HCT116 (cell line): ENCODE results near the gene PANK4. TPM values are rescaled to one million over a fixed set of nuclear protein-coding genes. Genes with fewer than 3 reads are reported as not detected.

Source experiments
- ATAC-seq: fragments of 200-7000 bp; cut with Tn5 transposase; 2 replicates; pipeline ENCODE4 v1.9.1; 2020; ENCODE audit warnings: mild to moderate bottlenecking, moderate library complexity
- BruUV-seq: library from RNA; stranded (reverse); fragments of 400-500 nt; replicated peaks from 2 replicates; lab custom pipeline; 2021; lab: Mats Ljungman, UMichigan
- CTCF ChIA-PET: fragments of 300-600 bp; sonication (Branson Sonifier 250); formaldehyde crosslinking; loops from one replicate; lab custom pipeline; 2021; ENCODE audit warnings: antibody characterized with exemption; lab: Charles Lee
- POLR2A ChIA-PET: fragments of 300-600, 350-600 bp; sonication (Branson Sonifier 250); formaldehyde crosslinking; loops from one replicate; lab custom pipeline; 2021; ENCODE audit warnings: antibody characterized with exemption; lab: Charles Lee
- RAD21 ChIA-PET, 2 experiments: fragments of 300-600 bp; sonication (Branson Sonifier 250); formaldehyde crosslinking; loops; one replicate each; lab custom pipeline; 2023; ENCODE audit warnings: low total read pairs in 2 of 2; ENCODE audit not compliant: uncharacterized antibody in 2 of 2, unreplicated experiment in 2 of 2, low non-redundant PET in 1 of 2; lab: Charles Lee
- DNase-seq: peaks from one replicate; pipeline ENCODE4 v3.0.0-alpha.2; 2010; ENCODE audit warnings: low read depth, low spot score
- H2AFZ ChIP-seq: fragments of 200-600 bp; shearing (Covaris generic), sonication (generic); 2 replicates; pipeline ENCODE4 v1.6.1; 2017; ENCODE audit warnings: low read depth, mixed run types, mixed read lengths, antibody characterized with exemption, low read length; ENCODE audit not compliant: poor library complexity, severe bottlenecking
- H3K27ac ChIP-seq: 2 replicates; pipeline ENCODE4 v1.5.1; 2012; ENCODE audit warnings: low read depth, low read length
- H3K27me3 ChIP-seq: fragments of 200-600 bp; sonication (generic); 2 replicates; pipeline ENCODE4 v1.6.1; 2016; ENCODE audit warnings: mixed run types, low read length, mixed read lengths; ENCODE audit not compliant: insufficient read depth
- H3K36me3 ChIP-seq, 2 experiments: fragments of 200-500 bp in 1 of 2; fragments of 200-600 bp in 1 of 2; sonication (Bioruptor generic) in 1 of 2; sonication (generic) in 1 of 2; 2 replicates each; pipeline versions ENCODE4 v1.5.1 to v1.6.1; 2014 to 2016; ENCODE audit warnings: low read length in 2 of 2, inconsistent platforms in 1 of 2, mixed read lengths in 1 of 2, mixed run types in 1 of 2; ENCODE audit not compliant: insufficient read depth in 2 of 2, control insufficient read depth in 1 of 2
- H3K4me1 ChIP-seq, 2 experiments: fragments of 200-600 bp in 1 of 2; sonication (generic) in 1 of 2; 2 replicates each; pipeline versions ENCODE4 v1.5.1 to v1.6.1; 2012 to 2017; ENCODE audit warnings: low read length in 2 of 2, inconsistent platforms in 1 of 2, mild to moderate bottlenecking in 1 of 2, mixed read lengths in 1 of 2, mixed run types in 1 of 2, moderate library complexity in 1 of 2; ENCODE audit not compliant: insufficient read depth in 2 of 2, control insufficient read depth in 1 of 2
- H3K4me2 ChIP-seq: fragments of 200-600 bp; sonication (generic); 2 replicates; pipeline ENCODE4 v1.6.1; 2017; ENCODE audit warnings: mixed run types, low read length, mixed read lengths
- H3K4me3 ChIP-seq, 2 experiments: fragments of 200-600 bp in 1 of 2; sonication (generic) in 1 of 2; replicated peaks in 1 of 2; 2 replicates each; pipeline ENCODE4 v1.5.1; 2011 to 2016; ENCODE audit warnings: low read length in 2 of 2, control low read depth in 1 of 2, low read depth in 1 of 2, mild to moderate bottlenecking in 1 of 2, mixed read lengths in 1 of 2, mixed run types in 1 of 2
- H3K79me2 ChIP-seq: fragments of 200-600 bp; sonication (generic); 2 replicates; pipeline ENCODE4 v1.6.1; 2017; ENCODE audit warnings: mild to moderate bottlenecking, mixed run types, low read length, moderate library complexity, mixed read lengths; ENCODE audit not compliant: insufficient read depth
- H3K9ac ChIP-seq: fragments of 200-600 bp; sonication (generic); 2 replicates; pipeline ENCODE4 v1.6.1; 2016; ENCODE audit warnings: low read length, mixed read lengths
- H3K9me2 ChIP-seq: fragments of 200-600 bp; sonication (generic), shearing (Covaris generic); 2 replicates; pipeline ENCODE4 v1.6.1; 2017; ENCODE audit warnings: mixed run types, mild to moderate bottlenecking, moderate library complexity; ENCODE audit not compliant: insufficient read depth
- H3K9me3 ChIP-seq, 2 experiments: fragments of 200-500 bp in 1 of 2; fragments of 200-600 bp in 1 of 2; sonication (Bioruptor generic) in 1 of 2; sonication (generic) in 1 of 2; 2 replicates each; pipeline ENCODE4 v1.6.1; 2014 to 2017; ENCODE audit warnings: low read length in 2 of 2, mixed read lengths in 2 of 2, inconsistent platforms in 1 of 2, low read depth in 1 of 2, mild to moderate bottlenecking in 1 of 2, mixed run types in 1 of 2, moderate library complexity in 1 of 2; ENCODE audit not compliant: control insufficient read depth in 1 of 2, insufficient read depth in 1 of 2
- H4K20me1 ChIP-seq: fragments of 200-600 bp; sonication (generic), shearing (Covaris generic); 2 replicates; pipeline ENCODE4 v1.6.1; 2017; ENCODE audit warnings: mixed run types, mild to moderate bottlenecking, moderate library complexity; ENCODE audit not compliant: insufficient read depth
- CBX3 ChIP-seq: IDR thresholded peaks from 2 replicates; pipeline ENCODE4 v1.6.1; 2012; ENCODE audit warnings: low read depth
- EGR1 ChIP-seq: IDR thresholded peaks from 2 replicates; pipeline ENCODE4 v1.6.1; 2012; ENCODE audit warnings: low read depth
- ELF1 ChIP-seq: IDR thresholded peaks from 2 replicates; pipeline ENCODE4 v1.6.1; 2012; ENCODE audit warnings: low read depth, borderline replicate concordance
- EZH2phosphoT487 ChIP-seq: fragments of 200-600 bp; IDR thresholded peaks from 2 replicates; pipeline ENCODE4 v1.6.1; 2018; ENCODE audit warnings: antibody characterized with exemption, borderline replicate concordance
- FOSL1 ChIP-seq: IDR thresholded peaks from 2 replicates; pipeline ENCODE4 v1.6.1; 2012; ENCODE audit warnings: low read depth
- JUND ChIP-seq: IDR thresholded peaks from 2 replicates; pipeline ENCODE4 v1.6.1; 2012
- POLR2AphosphoS5 ChIP-seq: IDR thresholded peaks from 2 replicates; pipeline ENCODE4 v1.6.1; 2011; ENCODE audit warnings: mild to moderate bottlenecking, low read depth, low read length, moderate library complexity
- SP1 ChIP-seq: IDR thresholded peaks from 2 replicates; pipeline ENCODE4 v1.6.1; 2012; ENCODE audit warnings: low read depth
- TCF7L2 ChIP-seq: IDR thresholded peaks from 2 replicates; pipeline ENCODE4 v1.7.0; 2011; ENCODE audit warnings: borderline replicate concordance, inconsistent platforms; ENCODE audit not compliant: insufficient read depth, insufficient read length; ENCODE audit errors: extremely low read depth
- YY1 ChIP-seq: IDR thresholded peaks from 2 replicates; pipeline ENCODE4 v1.6.1; 2011; ENCODE audit warnings: low read length, low read depth, moderate library complexity, mild to moderate bottlenecking; ENCODE audit not compliant: insufficient replicate concordance; ENCODE audit errors: extremely low read depth
- ZFX ChIP-seq: fragments of 450-650 bp; IDR thresholded peaks from 2 replicates; pipeline ENCODE4 v1.6.1; 2017
- ZNF274 ChIP-seq: fragments of 200-500 bp; sonication (Bioruptor generic); IDR thresholded peaks from 2 replicates; pipeline ENCODE4 v1.6.1; 2014; ENCODE audit warnings: mild to moderate bottlenecking, low read depth, low read length, inconsistent platforms
- intact Hi-C: fragments of 100-400 bp; cut with micrococcal nuclease; formaldehyde crosslinking; loops from 2 replicates; pipeline ENCODE4 v1.10.0; 2022
- total RNA-seq: library from RNA; stranded (reverse); gene quantifications from one replicate; pipeline ENCODE4 v1.2.1, GENCODE V29; 2021; ENCODE audit not compliant: unreplicated experiment
- TF ChIP-seq, protein P1 (sequence below): IDR thresholded peaks from 2 replicates; pipeline ENCODE4 v1.6.1; 2012; ENCODE audit warnings: low read depth
- TF ChIP-seq, protein P2 (sequence below): IDR thresholded peaks from 2 replicates; pipeline ENCODE4 v1.6.1; 2011; ENCODE audit warnings: mild to moderate bottlenecking, low read length, moderate library complexity; ENCODE audit not compliant: insufficient replicate concordance; ENCODE audit errors: extremely low read depth

PANK4 gene
- total RNA-seq, 1 experiment from 2014 or later, result 38.5 TPM

DNA sequence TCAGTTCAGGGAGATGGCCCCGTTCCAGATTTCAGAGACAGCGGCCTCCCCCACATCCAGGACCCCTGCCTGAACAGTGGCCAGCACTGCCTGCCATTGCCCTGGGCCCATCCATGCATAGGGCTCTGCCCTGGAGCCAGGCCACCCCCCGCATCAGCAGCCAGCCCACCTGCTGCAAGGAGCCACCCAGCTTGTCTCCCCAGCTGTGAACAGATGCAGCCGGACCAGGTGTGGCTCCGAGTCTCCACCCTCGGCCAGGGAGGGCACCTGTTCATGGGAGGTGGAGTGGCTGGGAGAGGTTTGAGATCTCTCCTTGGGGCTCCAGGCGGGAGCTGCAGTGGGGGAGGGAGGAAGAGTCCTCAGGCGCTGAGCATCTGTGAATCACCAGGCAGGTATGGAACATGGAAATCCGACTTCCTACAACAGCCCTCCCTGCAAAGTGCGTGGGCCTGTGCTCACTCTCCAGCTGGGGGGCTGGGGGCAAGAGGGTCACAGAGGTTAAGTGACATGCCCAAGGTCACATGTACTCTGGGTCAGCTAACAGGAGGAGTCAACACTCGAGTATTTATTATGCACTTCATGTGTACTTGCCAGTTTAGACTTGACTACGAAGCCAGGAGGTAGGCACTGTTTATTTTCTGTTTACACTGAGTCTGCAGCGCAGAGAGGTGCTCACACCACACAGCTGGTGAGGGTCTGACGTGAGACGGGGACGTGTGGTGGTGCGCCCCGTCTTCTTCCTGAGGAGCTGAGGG, 8.5 kb upstream of the PANK4 start:
- Histone ChIP-seq H3K27ac (no peak overlapping the region; the same call in 1 of the 2 replicates), H3K9me2 (no peaks in the 10 kb centered on the region), H2AFZ (no peak overlapping the region), H4K20me1 (no peaks in the 10 kb centered on the region), H3K36me3 (no peaks in the 10 kb centered on the region), H3K4me2 (peak overlapping the region; percentile 78), H3K4me1 (peaks cover 12 to 31% of the 10 kb centered on the region in 2 experiments; a peak in 3 of 4 replicates), H3K79me2 (no peaks in the 10 kb centered on the region), H3K4me3 (peak overlapping the region in 1 of 2 experiments; percentile 36; a peak in 2 of 4 replicates), H3K9ac (peak overlapping the region; percentile 26), H3K9me3 (no peaks in the 10 kb centered on the region), H3K27me3 (no peaks in the 10 kb centered on the region)
- TF ChIP-seq CBX3 (no peak), POLR2AphosphoS5 (no peak), FOSL1 (no peak), YY1 (no peak), EZH2phosphoT487 (no peak), ZNF274 (no peak), ELF1 (no peak)
- CTCF ChIA-PET, result interaction anchor here (1.0 to 1.3 kb wide), 2 partner anchors 9 to 11 kb away, joined by 6 read pairs; partner anchors contain the start of gene PANK4
- RAD21 ChIA-PET, result no interaction called here
- DNase-seq, result no peak
- POLR2A ChIA-PET, result interaction anchor here (1.6 to 1.7 kb wide), 2 partner anchors 8 to 11 kb away, joined by 4 to 6 read pairs; partner anchors contain the start of gene PANK4
- peak; percentile 72 for ATAC-seq
- intact Hi-C loops, result no loop called here
- no TSS peak for BruUV-seq

DNA sequence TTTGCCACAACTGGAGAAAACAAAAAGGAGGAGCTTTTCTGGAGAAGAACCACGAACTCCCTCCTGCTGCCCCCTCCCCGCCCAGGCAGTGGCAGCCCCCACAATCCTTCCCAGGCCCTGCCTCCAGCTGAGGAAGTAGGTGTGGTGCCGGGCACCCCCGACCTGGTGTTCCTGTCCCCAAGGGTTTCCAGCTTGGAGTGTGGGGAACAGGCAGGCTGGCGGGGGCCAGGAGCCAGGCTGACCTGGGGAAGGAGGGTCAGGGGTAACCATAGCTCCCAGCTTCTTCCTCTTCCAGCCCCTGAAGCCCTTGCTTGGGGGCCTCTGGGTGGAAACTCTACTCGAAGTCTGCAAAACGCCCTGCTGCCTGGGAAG, 7.9 kb upstream of the PANK4 start:
- Histone ChIP-seq H3K9me3 (no peaks in the 10 kb centered on the region), H3K36me3 (no peaks in the 10 kb centered on the region), H3K9ac (peak overlapping the region; percentile 26; the same call in 1 of the 2 replicates), H3K4me1 (peaks cover 12 to 31% of the 10 kb centered on the region in 2 experiments; a peak in 3 of 4 replicates), H3K4me2 (peak overlapping the region; percentile 78), H3K4me3 (no peak overlapping the region), H2AFZ (no peak overlapping the region), H3K9me2 (no peaks in the 10 kb centered on the region), H3K27ac (no peak overlapping the region; the same call in 1 of the 2 replicates), H4K20me1 (no peaks in the 10 kb centered on the region), H3K27me3 (no peaks in the 10 kb centered on the region), H3K79me2 (no peaks in the 10 kb centered on the region)
- ChIA-PET POLR2A (interaction anchor here (1.6 to 1.7 kb wide), 2 partner anchors 8 to 12 kb away, joined by 4 to 6 read pairs; partner anchors contain the start of gene PANK4), CTCF (interaction anchor here (1.0 to 1.3 kb wide), 2 partner anchors 8 to 12 kb away, joined by 6 read pairs; partner anchors contain the start of gene PANK4), RAD21 (no interaction called here)
- BruUV-seq, result no TSS peak
- no peak for DNase-seq
- ATAC-seq, result no peak
- intact Hi-C loops, result no loop called here
- TF ChIP-seq EZH2phosphoT487, result no peak
- TF ChIP-seq, protein P1, sequence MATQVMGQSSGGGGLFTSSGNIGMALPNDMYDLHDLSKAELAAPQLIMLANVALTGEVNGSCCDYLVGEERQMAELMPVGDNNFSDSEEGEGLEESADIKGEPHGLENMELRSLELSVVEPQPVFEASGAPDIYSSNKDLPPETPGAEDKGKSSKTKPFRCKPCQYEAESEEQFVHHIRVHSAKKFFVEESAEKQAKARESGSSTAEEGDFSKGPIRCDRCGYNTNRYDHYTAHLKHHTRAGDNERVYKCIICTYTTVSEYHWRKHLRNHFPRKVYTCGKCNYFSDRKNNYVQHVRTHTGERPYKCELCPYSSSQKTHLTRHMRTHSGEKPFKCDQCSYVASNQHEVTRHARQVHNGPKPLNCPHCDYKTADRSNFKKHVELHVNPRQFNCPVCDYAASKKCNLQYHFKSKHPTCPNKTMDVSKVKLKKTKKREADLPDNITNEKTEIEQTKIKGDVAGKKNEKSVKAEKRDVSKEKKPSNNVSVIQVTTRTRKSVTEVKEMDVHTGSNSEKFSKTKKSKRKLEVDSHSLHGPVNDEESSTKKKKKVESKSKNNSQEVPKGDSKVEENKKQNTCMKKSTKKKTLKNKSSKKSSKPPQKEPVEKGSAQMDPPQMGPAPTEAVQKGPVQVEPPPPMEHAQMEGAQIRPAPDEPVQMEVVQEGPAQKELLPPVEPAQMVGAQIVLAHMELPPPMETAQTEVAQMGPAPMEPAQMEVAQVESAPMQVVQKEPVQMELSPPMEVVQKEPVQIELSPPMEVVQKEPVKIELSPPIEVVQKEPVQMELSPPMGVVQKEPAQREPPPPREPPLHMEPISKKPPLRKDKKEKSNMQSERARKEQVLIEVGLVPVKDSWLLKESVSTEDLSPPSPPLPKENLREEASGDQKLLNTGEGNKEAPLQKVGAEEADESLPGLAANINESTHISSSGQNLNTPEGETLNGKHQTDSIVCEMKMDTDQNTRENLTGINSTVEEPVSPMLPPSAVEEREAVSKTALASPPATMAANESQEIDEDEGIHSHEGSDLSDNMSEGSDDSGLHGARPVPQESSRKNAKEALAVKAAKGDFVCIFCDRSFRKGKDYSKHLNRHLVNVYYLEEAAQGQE, result no peak
- TF ChIP-seq SP1, result no peak
- TF ChIP-seq TCF7L2, result no peak
- no peak for TF ChIP-seq JUND
- TF ChIP-seq, protein P2, sequence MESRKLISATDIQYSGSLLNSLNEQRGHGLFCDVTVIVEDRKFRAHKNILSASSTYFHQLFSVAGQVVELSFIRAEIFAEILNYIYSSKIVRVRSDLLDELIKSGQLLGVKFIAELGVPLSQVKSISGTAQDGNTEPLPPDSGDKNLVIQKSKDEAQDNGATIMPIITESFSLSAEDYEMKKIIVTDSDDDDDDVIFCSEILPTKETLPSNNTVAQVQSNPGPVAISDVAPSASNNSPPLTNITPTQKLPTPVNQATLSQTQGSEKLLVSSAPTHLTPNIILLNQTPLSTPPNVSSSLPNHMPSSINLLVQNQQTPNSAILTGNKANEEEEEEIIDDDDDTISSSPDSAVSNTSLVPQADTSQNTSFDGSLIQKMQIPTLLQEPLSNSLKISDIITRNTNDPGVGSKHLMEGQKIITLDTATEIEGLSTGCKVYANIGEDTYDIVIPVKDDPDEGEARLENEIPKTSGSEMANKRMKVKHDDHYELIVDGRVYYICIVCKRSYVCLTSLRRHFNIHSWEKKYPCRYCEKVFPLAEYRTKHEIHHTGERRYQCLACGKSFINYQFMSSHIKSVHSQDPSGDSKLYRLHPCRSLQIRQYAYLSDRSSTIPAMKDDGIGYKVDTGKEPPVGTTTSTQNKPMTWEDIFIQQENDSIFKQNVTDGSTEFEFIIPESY, result no peak
- TF ChIP-seq EGR1, result no peak
- no peak for TF ChIP-seq ZFX
